ENCODE measurements around the gene RHOH.
"Not testable (repeated sequence)": the region's sequence is repeated elsewhere in the genome, so short reads cannot be mapped to it uniquely, and the experiment has no call there.

The RHOH gene

DNA sequence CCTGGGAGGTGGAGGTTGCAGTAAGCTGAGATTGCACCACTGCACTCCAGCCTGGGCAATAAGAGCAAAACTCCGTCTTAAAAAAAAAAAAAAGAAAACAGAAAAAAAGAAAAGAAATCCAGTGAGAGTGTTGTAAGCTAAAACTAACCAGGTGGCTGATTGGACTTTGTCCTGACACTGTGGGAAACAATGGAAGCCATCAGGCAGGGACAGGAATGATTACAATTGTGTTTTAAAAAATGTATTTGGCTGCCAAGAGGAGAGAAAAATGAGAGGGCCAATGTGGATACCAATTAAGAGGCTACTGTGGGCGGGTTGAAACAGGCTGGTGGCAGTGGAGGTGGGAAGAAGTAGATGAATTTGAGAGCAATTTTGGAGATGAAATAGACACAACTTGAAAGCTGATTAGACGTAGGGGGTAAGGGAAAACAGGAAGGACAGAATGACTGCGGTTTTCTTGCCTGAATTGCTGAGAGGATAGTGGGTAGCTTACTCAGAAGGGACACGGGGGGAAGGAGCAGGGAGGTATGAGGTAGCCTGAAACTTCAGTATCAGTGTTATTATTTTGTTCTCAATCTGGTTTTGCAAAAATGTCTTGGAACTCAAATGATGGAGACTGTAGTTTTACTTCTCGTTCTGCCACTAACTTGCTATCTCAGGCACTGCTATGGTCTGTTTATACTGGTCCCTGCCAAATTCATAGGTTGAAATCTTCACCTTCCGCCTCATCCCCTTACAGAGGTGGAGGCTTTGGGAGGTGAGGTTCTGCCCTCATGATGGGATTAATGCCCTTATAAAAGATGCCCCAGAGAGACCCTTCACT, 92.7 kb downstream of the RHOH start:
- in situ Hi-C loops (cut with HindIII; ENCODE audit: low sequenced_read_pairs), result no loop called here

DNA sequence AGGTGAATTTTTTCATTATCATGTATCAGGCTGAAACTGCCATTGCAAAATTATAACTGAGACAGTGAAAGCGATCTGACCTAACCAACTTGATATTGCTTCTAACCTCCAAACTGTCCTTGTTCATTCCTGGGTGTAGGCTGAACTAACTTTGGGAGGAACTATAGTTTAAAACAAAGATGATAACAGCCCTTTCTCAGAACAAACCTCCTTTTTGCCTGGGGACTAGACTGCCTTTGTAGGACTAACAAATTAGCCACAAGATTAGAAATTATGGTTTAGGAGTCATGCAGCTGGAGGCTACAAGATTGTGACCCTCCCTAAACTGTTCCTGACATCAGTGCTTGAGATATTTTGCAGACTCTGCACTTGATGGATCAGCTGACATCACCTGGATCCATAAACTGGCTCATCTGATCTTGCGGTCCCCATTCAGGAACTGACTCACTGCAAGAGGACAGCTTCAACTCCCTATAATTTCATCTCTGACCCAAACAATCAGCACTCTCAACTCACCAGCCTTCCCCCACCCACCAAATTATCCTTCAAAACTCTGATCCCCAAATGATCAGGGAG, 93.9 kb downstream of the RHOH start:
- in situ Hi-C loops (cut with HindIII; ENCODE audit: low sequenced_read_pairs), result not testable (repeated sequence)

DNA sequence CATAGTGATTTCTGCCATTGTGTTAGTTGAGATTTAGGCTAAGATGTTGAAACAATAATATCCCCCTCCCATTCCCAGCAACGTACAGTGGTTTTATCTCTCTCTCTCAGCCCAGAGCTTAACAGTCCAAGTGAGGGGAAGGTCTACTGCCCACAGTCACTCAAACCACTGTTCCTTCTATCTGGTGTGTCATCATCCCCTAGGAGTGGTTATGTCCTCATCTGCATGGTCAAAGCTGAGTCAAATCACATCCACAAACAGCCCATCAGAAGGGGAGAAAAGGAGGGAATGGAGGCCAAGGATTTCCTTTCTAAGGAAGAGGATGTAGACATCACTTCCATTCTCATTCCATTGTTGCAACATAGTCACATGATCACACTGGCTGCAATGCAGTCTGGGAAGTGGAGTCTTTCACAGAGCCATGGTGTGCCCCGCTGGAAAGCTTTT, 95.5 kb downstream of the RHOH start:
- in situ Hi-C loops (cut with HindIII; ENCODE audit: low sequenced_read_pairs), result no loop called here

DNA sequence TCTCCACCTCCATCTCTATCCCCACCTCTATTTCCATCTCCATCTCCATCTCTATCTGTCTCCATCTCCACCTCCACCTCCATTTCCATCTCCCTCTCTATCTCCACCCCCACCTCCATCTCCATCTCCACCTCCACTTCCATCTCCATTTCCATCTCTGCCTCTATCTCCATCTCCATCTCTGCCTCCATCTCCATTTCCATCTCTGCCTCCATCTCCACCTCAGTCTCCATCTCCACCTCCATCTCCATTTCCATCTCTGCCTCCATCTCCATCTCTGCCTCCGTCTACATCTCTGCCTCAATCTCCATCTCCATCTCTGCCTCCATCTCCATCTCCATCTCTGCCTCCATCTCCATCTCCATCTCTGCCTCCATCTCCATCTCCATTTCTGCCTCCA, 97.5 kb downstream of the RHOH start:
- in situ Hi-C loops (cut with HindIII; ENCODE audit: low sequenced_read_pairs), result no loop called here

DNA sequence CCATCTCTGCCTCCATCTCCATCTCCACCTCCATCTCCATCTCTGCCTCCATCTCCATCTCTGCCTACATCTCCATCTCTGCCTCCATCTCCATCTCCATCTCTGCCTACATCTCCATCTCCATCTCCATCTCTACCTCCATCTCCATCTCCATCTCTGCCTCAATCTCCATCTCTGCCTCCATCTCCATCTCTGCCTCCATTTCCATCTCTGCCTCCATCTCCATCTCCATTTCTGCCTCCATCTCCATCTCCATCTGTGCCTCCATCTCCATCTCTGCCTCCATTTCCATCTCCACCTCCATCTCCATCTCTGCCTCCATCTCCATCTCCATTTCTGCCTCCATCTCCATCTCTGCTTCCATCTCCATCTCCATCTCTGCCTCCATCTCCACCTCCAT, 98.2 kb downstream of the RHOH start:
- in situ Hi-C loops (cut with HindIII; ENCODE audit: low sequenced_read_pairs), result loop anchor here (5.0 kb wide), 1 partner anchor 33 kb away; no protein-coding TSS in a partner anchor

DNA sequence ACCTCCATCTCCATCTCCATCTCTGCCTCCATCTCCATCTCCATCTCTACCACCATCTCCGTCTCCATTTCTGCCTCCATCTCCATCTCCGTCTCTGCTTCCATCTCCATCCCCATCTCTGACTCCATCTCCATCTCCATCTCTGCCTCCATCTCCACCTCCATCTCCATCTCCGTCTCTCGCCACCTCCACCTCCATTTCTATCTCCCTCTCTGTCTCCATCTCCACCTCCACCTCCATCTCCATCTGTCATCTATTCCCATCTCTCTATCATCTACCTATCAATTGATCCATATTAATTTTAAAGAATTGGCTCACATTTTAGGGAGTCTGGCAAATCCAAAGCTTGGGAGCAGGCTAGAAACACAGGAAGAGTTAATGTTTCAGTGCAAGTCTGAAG, 98.7 kb downstream of the RHOH start:
- in situ Hi-C loops (cut with HindIII; ENCODE audit: low sequenced_read_pairs), result loop anchor here (5.0 kb wide), 1 partner anchor 33 kb away; no protein-coding TSS in a partner anchor

Data from endothelial cell of hepatic sinusoid (primary cell).